ENCODE measurements around the gene ANKDD1A.

DNA sequence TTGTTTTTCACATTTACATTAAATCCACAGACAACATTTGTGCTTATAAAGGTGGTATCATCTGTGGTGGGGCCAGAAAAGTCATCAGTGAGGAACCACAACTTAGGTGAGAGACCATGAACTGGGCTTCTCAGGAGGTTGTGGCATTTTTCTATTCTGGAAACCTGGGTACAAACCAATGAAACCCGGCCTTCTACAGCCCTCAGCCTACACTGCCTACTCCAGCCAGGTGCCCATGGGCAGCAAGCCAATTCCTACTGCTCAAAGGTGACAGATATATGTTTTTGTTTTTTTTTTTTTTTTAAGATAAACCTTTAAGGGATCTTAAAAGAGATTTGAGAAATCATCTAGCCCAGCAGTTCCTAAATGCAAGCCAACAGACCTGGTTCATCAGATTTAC lies 57.7 kb downstream of the ANKDD1A start:
- no peak for TF ChIP-seq TEAD4 (CRISPR knock-in tag; IDR thresholded peaks at IDR 0.05)
- TF ChIP-seq, protein P1, sequence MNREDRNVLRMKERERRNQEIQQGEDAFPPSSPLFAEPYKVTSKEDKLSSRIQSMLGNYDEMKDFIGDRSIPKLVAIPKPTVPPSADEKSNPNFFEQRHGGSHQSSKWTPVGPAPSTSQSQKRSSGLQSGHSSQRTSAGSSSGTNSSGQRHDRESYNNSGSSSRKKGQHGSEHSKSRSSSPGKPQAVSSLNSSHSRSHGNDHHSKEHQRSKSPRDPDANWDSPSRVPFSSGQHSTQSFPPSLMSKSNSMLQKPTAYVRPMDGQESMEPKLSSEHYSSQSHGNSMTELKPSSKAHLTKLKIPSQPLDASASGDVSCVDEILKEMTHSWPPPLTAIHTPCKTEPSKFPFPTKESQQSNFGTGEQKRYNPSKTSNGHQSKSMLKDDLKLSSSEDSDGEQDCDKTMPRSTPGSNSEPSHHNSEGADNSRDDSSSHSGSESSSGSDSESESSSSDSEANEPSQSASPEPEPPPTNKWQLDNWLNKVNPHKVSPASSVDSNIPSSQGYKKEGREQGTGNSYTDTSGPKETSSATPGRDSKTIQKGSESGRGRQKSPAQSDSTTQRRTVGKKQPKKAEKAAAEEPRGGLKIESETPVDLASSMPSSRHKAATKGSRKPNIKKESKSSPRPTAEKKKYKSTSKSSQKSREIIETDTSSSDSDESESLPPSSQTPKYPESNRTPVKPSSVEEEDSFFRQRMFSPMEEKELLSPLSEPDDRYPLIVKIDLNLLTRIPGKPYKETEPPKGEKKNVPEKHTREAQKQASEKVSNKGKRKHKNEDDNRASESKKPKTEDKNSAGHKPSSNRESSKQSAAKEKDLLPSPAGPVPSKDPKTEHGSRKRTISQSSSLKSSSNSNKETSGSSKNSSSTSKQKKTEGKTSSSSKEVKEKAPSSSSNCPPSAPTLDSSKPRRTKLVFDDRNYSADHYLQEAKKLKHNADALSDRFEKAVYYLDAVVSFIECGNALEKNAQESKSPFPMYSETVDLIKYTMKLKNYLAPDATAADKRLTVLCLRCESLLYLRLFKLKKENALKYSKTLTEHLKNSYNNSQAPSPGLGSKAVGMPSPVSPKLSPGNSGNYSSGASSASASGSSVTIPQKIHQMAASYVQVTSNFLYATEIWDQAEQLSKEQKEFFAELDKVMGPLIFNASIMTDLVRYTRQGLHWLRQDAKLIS (CRISPR knock-in tag; IDR thresholded peaks at IDR 0.05; ENCODE audit: borderline replicate concordance): no peak
- TF ChIP-seq, protein P2, sequence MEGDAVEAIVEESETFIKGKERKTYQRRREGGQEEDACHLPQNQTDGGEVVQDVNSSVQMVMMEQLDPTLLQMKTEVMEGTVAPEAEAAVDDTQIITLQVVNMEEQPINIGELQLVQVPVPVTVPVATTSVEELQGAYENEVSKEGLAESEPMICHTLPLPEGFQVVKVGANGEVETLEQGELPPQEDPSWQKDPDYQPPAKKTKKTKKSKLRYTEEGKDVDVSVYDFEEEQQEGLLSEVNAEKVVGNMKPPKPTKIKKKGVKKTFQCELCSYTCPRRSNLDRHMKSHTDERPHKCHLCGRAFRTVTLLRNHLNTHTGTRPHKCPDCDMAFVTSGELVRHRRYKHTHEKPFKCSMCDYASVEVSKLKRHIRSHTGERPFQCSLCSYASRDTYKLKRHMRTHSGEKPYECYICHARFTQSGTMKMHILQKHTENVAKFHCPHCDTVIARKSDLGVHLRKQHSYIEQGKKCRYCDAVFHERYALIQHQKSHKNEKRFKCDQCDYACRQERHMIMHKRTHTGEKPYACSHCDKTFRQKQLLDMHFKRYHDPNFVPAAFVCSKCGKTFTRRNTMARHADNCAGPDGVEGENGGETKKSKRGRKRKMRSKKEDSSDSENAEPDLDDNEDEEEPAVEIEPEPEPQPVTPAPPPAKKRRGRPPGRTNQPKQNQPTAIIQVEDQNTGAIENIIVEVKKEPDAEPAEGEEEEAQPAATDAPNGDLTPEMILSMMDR (IDR thresholded peaks at IDR 0.05): no peak
- TF ChIP-seq, protein P3, sequence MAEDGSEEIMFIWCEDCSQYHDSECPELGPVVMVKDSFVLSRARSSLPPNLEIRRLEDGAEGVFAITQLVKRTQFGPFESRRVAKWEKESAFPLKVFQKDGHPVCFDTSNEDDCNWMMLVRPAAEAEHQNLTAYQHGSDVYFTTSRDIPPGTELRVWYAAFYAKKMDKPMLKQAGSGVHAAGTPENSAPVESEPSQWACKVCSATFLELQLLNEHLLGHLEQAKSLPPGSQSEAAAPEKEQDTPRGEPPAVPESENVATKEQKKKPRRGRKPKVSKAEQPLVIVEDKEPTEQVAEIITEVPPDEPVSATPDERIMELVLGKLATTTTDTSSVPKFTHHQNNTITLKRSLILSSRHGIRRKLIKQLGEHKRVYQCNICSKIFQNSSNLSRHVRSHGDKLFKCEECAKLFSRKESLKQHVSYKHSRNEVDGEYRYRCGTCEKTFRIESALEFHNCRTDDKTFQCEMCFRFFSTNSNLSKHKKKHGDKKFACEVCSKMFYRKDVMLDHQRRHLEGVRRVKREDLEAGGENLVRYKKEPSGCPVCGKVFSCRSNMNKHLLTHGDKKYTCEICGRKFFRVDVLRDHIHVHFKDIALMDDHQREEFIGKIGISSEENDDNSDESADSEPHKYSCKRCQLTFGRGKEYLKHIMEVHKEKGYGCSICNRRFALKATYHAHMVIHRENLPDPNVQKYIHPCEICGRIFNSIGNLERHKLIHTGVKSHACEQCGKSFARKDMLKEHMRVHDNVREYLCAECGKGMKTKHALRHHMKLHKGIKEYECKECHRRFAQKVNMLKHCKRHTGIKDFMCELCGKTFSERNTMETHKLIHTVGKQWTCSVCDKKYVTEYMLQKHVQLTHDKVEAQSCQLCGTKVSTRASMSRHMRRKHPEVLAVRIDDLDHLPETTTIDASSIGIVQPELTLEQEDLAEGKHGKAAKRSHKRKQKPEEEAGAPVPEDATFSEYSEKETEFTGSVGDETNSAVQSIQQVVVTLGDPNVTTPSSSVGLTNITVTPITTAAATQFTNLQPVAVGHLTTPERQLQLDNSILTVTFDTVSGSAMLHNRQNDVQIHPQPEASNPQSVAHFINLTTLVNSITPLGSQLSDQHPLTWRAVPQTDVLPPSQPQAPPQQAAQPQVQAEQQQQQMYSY (CRISPR knock-in tag; IDR thresholded peaks at IDR 0.05): no peak

All from WTC11 (cell line).